Subcutaneous adipose tissue (tissue), 4 donors: ENCODE data around the gene SURF2. TPM values are rescaled to one million over a fixed set of nuclear protein-coding genes. Genes with fewer than 3 reads are reported as not detected.

Source experiments
- CTCF ChIP-seq: fragments of 450-650 bp; IDR thresholded peaks from one replicate; pipeline ENCODE4 v1.5.1; 2016; ENCODE audit warnings: low read depth, mild to moderate bottlenecking, control low read depth, antibody characterized with exemption, moderate library complexity
- total RNA-seq, 4 donors: library from RNA; depleted of rRNA; stranded (reverse); fragments of >200 nt; gene quantifications; one replicate each; pipeline ENCODE4 v1.1.0, GENCODE V29; 2016

Gene SURF2
- total RNA-seq, 4 donors from 2014 or later, result 6.6 to 20.1 (median 11.3) TPM

GRCh38 chr9:133323211-133323610 is 33.1 kb upstream of the SURF2 start:
- TF ChIP-seq CTCF, result no peak

GRCh38 chr9:133323991-133324703 is 32.2 kb upstream of the SURF2 start:
- no peak for TF ChIP-seq CTCF

- TF ChIP-seq CTCF, result no peak
These were observed 28.4 kb upstream of the SURF2 start for GRCh38 chr9:133327834-133328484.

- TF ChIP-seq CTCF, result no peak
These were observed 25.1 kb upstream of the SURF2 start for GRCh38 chr9:133331221-133331620.

- TF ChIP-seq CTCF, result no peak
These were observed 24.5 kb upstream of the SURF2 start for GRCh38 chr9:133331641-133332380.

GRCh38 chr9:133332381-133332730 is 24.0 kb upstream of the SURF2 start:
- TF ChIP-seq CTCF, result no peak

GRCh38 chr9:133333011-133333410 is 23.3 kb upstream of the SURF2 start:
- no peak for TF ChIP-seq CTCF
